K562 (cell line): ENCODE measurements around the gene PCDHGA7. TPM values are rescaled to one million over a fixed set of nuclear protein-coding genes. Genes with fewer than 3 reads are reported as not detected.

Experiments used
- ATF4 ChIP-seq: fragments of 450-650 bp; formaldehyde crosslinking; IDR thresholded peaks from 2 replicates; pipeline ENCODE4 v1.4.0; 2022; ENCODE audit warnings: mild to moderate bottlenecking, moderate library complexity
- CBX8 ChIP-seq: fragments of 200-600 bp; sonication (generic); IDR thresholded peaks from 2 replicates; pipeline ENCODE4 v1.6.1; 2012; ENCODE audit warnings: borderline replicate concordance, mixed run types, low read depth, mild to moderate bottlenecking, moderate library complexity, mixed read lengths, low read length, control low read depth, inconsistent platforms; ENCODE audit not compliant: poor library complexity, severe bottlenecking; ENCODE audit errors: extremely low read depth
- ELF4 ChIP-seq: fragments of 450-650 bp; formaldehyde crosslinking; IDR thresholded peaks from 2 replicates; pipeline ENCODE4 v1.4.0; 2022; ENCODE audit warnings: missing genetic modification characterization
- ILF3 ChIP-seq: fragments of 450-650 bp; IDR thresholded peaks from 2 replicates; pipeline ENCODE4 v1.6.1; 2018; ENCODE audit warnings: antibody characterized with exemption, mild to moderate bottlenecking, moderate library complexity, borderline replicate concordance
- KDM5B ChIP-seq: fragments of 200-600 bp; sonication (generic); IDR thresholded peaks from 2 replicates; pipeline ENCODE4 v1.6.1; 2012; ENCODE audit warnings: low read depth, mild to moderate bottlenecking, moderate library complexity, low read length, control low read depth, inconsistent platforms; ENCODE audit not compliant: insufficient replicate concordance
- L3MBTL2 ChIP-seq: fragments of 450-650 bp; IDR thresholded peaks from 2 replicates; pipeline ENCODE4 v1.6.1; 2016; ENCODE audit warnings: mild to moderate bottlenecking, moderate library complexity
- LARP7 ChIP-seq: fragments of 450-650 bp; IDR thresholded peaks from 2 replicates; pipeline ENCODE4 v1.6.1; 2016
- MED1 ChIP-seq: sonication (generic); formaldehyde crosslinking; IDR thresholded peaks from 2 replicates; pipeline ENCODE4 v1.8.1; 2023; ENCODE audit warnings: missing genetic modification reagents, borderline replicate concordance
- MXI1 ChIP-seq: IDR thresholded peaks from 2 replicates; pipeline ENCODE4 v1.6.1; 2011; ENCODE audit warnings: low read depth, mild to moderate bottlenecking, improper control_type of control experiment, low read length
- PHF8 ChIP-seq: fragments of 200-600 bp; sonication (generic); IDR thresholded peaks from 2 replicates; pipeline ENCODE4 v1.6.1; 2012; ENCODE audit warnings: mixed run types, mild to moderate bottlenecking, inconsistent platforms, low read length, moderate library complexity, borderline replicate concordance
- RBBP5 ChIP-seq: fragments of 200-600 bp; sonication (generic); IDR thresholded peaks from 2 replicates; pipeline ENCODE4 v1.6.1; 2012; ENCODE audit warnings: borderline replicate concordance, mild to moderate bottlenecking, low read length, control low read depth, inconsistent platforms; ENCODE audit not compliant: insufficient read depth, poor library complexity, severe bottlenecking
- RBFOX2 ChIP-seq: fragments of 200-400 bp; formaldehyde crosslinking; IDR thresholded peaks from 2 replicates; pipeline ENCODE4 v1.6.1; 2017; ENCODE audit warnings: low read depth, mild to moderate bottlenecking, low read length, moderate library complexity
- RBM15 ChIP-seq: fragments of 200-400 bp; formaldehyde crosslinking; IDR thresholded peaks from 2 replicates; pipeline ENCODE4 v1.6.1; 2018; ENCODE audit warnings: mild to moderate bottlenecking, low read length, moderate library complexity; ENCODE audit not compliant: insufficient read depth
- RNF219 ChIP-seq: fragments of 250-450 bp; sonication (Bioruptor Pico); IDR thresholded peaks from 2 replicates; pipeline ENCODE4 v1.5.0; 2022; ENCODE audit warnings: mild to moderate bottlenecking
- SIN3A ChIP-seq, 2 experiments: fragments of 150-350 bp in 1 of 2; IDR thresholded peaks; 2 replicates each; pipeline ENCODE4 v1.6.1; 2011 to 2016; ENCODE audit warnings: borderline replicate concordance in 2 of 2, low read depth in 2 of 2, low read length in 2 of 2, mild to moderate bottlenecking in 2 of 2, moderate library complexity in 2 of 2; ENCODE audit not compliant: control insufficient read depth in 1 of 2
- SUPT5H ChIP-seq: fragments of 450-650 bp; IDR thresholded peaks from 2 replicates; pipeline ENCODE4 v1.6.1; 2016
- YY1 ChIP-seq, 3 experiments: IDR thresholded peaks; 2 replicates each; pipeline ENCODE4 v1.6.1; 2011; ENCODE audit warnings: low read length in 2 of 3, mild to moderate bottlenecking in 2 of 3, moderate library complexity in 2 of 3, borderline replicate concordance in 1 of 3, control low read depth in 1 of 3, low read depth in 1 of 3; ENCODE audit not compliant: insufficient read depth in 3 of 3, insufficient replicate concordance in 2 of 3, control insufficient read depth in 1 of 3, insufficient read length in 1 of 3; ENCODE audit errors: extremely low read depth in 1 of 3
- ZBTB8A ChIP-seq: fragments of 450-650 bp; IDR thresholded peaks from 2 replicates; pipeline ENCODE4 v1.6.1; 2018; ENCODE audit warnings: mild to moderate bottlenecking, moderate library complexity; ENCODE audit not compliant: partially characterized antibody
- ZNF217 ChIP-seq: sonication (generic); formaldehyde crosslinking; IDR thresholded peaks from 2 replicates; pipeline ENCODE4 v1.8.0; 2022; ENCODE audit warnings: mild to moderate bottlenecking, missing genetic modification reagents
- ZNF277 ChIP-seq: fragments of 250-450 bp; sonication (Bioruptor Pico); IDR thresholded peaks from 2 replicates; pipeline ENCODE4 v1.8.0; 2022; ENCODE audit warnings: inconsistent platforms, mild to moderate bottlenecking, moderate library complexity, borderline replicate concordance
- polyA plus RNA-seq, 8 experiments: library from polyadenylated mRNA; depleted of rRNA in 4 of 8; stranded (reverse) in 5 of 8; unstranded in 3 of 8; fragments of >200 nt; fragmentation: Nextera tagmentation in 2 of 8; fragmentation: Illumina TruSeq in 1 of 8; extraction: Ambion mirVana in 2 of 8; extraction: Trizol in 1 of 8; gene quantifications; 2 replicates each; pipeline versions ENCODE4 v1.2.1 to v1.2.3, GENCODE V29; 2011 to 2014; ENCODE audit warnings: inconsistent platforms in 1 of 8, missing spikeins in 1 of 8
- total RNA-seq, 7 experiments: library from RNA; depleted of rRNA in 6 of 7; stranded (reverse); fragments of >200 nt in 6 of 7; fragmentation: Illumina TruSeq in 2 of 7; extraction: Trizol in 2 of 7; gene quantifications; 2 replicates each; pipeline versions ENCODE4 v1.2.1 to v1.2.3, GENCODE V29; 2011 to 2021; ENCODE audit warnings: low replicate concordance in 1 of 7

The PCDHGA7 gene
- total and polyA plus RNA-seq, 9 of the 15 experiments (the other 6 are each of a cell fraction or from before 2014, with no cell fraction given): 0.03 to 0.11 (median 0.06) TPM; not detected in 5

GRCh38 chr5:141354900-141355469, 27.6 kb upstream of the PCDHGA7 start, which contains the start of gene PCDHGA4 (continued):
- TF ChIP-seq ZNF277: no peak
- no peak for TF ChIP-seq ATF4 (CRISPR knock-in tag)
- TF ChIP-seq SIN3A (IDR thresholded peaks at IDR 0.05; ENCODE audit: borderline replicate concordance in 2 of 2, control insufficient read depth in 1 of 2, low read depth in 2 of 2, low read length in 2 of 2): no peak
- TF ChIP-seq PHF8: peak; percentile 13; the same call in 1 of the 2 replicates
- no peak for TF ChIP-seq MXI1
- TF ChIP-seq SUPT5H: no peak
- TF ChIP-seq ELF4: no peak
- TF ChIP-seq ZBTB8A: no peak
- 0 out of 2 replicates have a peak, but pooled peaks have one; percentile 19 for TF ChIP-seq RBFOX2
- TF ChIP-seq L3MBTL2: peak; percentile 62; the same call in 1 of the 2 replicates
- TF ChIP-seq ILF3: no peak
- peak in 2 of 3 experiments; percentile 20 to 64 for TF ChIP-seq YY1 (IDR thresholded peaks at IDR 0.05; ENCODE audit: borderline replicate concordance in 1 of 3, control insufficient read depth in 1 of 3, extremely low read depth in 1 of 3, insufficient read depth in 3 of 3, insufficient read length in 1 of 3, insufficient replicate concordance in 2 of 3, low read depth in 1 of 3, low read length in 2 of 3)
- TF ChIP-seq RNF219: no peak
- TF ChIP-seq KDM5B: no peak
- no peak for TF ChIP-seq RBBP5
- no peak for TF ChIP-seq MED1 (CRISPR knock-in tag)
- TF ChIP-seq ZNF217 (CRISPR knock-in tag): no peak
- TF ChIP-seq CBX8: no peak
- no peak for TF ChIP-seq RBM15
- TF ChIP-seq LARP7: no peak
